ENCODE results near the gene COL18A1. TPM values are rescaled to one million over a fixed set of nuclear protein-coding genes. Genes with fewer than 3 reads are reported as not detected.
A peak's percentile ranks its signal among the peaks of the same experiment; 100 is the strongest.

The COL18A1 gene
- total and polyA plus RNA-seq, 9 of the 15 experiments (the other 6 are each of a cell fraction or from before 2014, with no cell fraction given), result 0.14 to 16.4 (median 2.0) TPM

DNA sequence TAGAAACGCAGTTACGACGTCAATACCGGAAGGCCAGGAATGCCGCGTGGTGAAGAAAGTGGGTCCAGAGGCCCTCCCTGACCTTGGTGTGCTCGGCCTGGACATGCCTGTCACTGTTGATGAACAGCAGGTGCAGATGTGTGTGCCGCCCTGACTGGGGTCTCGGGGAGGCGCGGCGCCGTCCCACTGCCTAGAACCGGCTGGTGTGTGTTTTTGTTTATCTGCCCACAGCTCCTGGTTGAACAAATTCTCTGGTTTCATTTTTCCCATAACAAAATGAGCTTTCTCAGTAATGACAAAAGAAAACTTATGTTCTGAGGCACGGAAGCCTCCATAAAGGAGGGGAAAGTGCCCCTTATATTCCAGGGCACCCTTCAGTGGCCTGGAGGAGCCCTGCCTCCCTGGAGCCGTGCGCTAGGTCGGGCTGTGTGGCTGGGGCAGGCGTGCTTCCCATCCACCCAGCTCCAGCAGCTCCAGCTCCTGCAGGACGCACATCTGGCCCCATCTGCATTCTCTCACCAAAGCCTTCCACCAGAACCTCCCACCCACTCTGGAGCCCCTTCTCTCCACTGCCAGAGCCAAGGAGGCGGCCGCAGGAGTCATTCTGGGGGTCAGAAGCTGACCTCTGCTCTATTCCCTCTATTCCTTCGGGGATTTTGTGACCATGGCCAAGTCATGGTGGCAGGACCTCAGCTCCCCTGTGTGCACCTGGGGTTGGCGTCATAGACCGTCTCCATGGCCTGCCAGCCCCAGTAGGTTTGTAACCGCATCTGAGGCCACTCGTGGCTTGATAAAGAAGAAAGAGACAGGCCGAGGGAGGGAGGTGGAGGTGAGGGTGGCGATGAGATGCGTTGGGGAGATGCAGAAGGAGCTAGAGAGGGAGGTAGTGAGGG lies 20.1 kb upstream of the COL18A1 start:
- FAIRE-seq (no peak), ATAC-seq (no peak), DNase-seq (ENCODE audit: extremely low read depth in 1 of 4, low spot score in 3 of 4) (no peak)
- no peaks in the 10 kb centered on the region for H3K36me3 ChIP-seq (ENCODE audit: control insufficient read depth, insufficient read depth, low read length)
- H3K9me1 ChIP-seq (ENCODE audit: control insufficient read depth, insufficient read depth, low read length), result no peaks in the 10 kb centered on the region
- peak overlapping the region in 1 of 2 experiments; percentile 76; a peak in 2 of 4 replicates for H3K9ac ChIP-seq (ENCODE audit: insufficient read depth in 1 of 2, low read depth in 2 of 2, low read length in 2 of 2)
- H3K27me3 ChIP-seq (ENCODE audit: control insufficient read depth in 2 of 2, insufficient read depth in 2 of 2, low read length in 2 of 2), result peaks cover 60 to 96% of the 10 kb centered on the region in 2 experiments
- peak overlapping the region; percentile 17; the same call in 1 of the 2 replicates for H2AFZ ChIP-seq (ENCODE audit: low read depth, low read length)
- no peaks in the 10 kb centered on the region for H3K79me2 ChIP-seq (ENCODE audit: control insufficient read depth, insufficient read depth, low read length)
- no TSS peak for BruUV-seq (replicated peaks)
- H3K27ac ChIP-seq (ENCODE audit: extremely low read depth, low read depth, low read length), result no peak overlapping the region
- in situ Hi-C loops (cut with MboI), result no loop called here
- POLR2A ChIA-PET, result interaction anchor here (0.7 to 2.7 kb wide), 2 partner anchors 8 to 12 kb away, joined by 3 to 10 read pairs; no protein-coding TSS in a partner anchor
- CTCF ChIA-PET (ENCODE audit: low intra/inter-chr PET ratio), result no interaction called here
- intact Hi-C loops (cut with micrococcal nuclease), result no loop called here
- 35% methylated on average over 28 of the region's 30 CpGs for WGBS (ENCODE audit: insufficient coverage, low coverage, missing lambda C conversion rate)
- H3K9me3 ChIP-seq (replicated peaks; ENCODE audit: control insufficient read depth, insufficient read depth, low read depth, low read length), result peaks cover 3% of the 10 kb centered on the region; the same call in 1 of the 2 replicates
- TF ChIP-seq ZSCAN29 (IDR thresholded peaks at IDR 0.05) (no peak), CBX3 (IDR thresholded peaks at IDR 0.05; ENCODE audit: borderline replicate concordance in 1 of 2, low read length in 2 of 2) (no peak), USF2 (CRISPR knock-in tag; IDR thresholded peaks at IDR 0.05) (no peak)
- H3K4me1 ChIP-seq (replicated peaks in 1 of 2; ENCODE audit: control insufficient read depth in 2 of 2, insufficient read depth in 2 of 2, low read length in 2 of 2), result peaks cover 6 to 65% of the 10 kb centered on the region in 2 experiments; a peak in 4 of 5 replicates
- H3K4me2 ChIP-seq (ENCODE audit: insufficient read depth, low read length), result no peak overlapping the region
- no peak overlapping the region for H3K4me3 ChIP-seq
- H4K20me1 ChIP-seq (replicated peaks; ENCODE audit: control insufficient read depth, insufficient read depth, low read length), result peaks cover 24% of the 10 kb centered on the region
